Keratinocyte (primary cell): ENCODE measurements around the gene KCTD21.

ENCODE experiments used
- CTCF ChIP-seq, 3 experiments: IDR thresholded peaks in 1 of 3; conservative IDR thresholded peaks in 1 of 3; optimal IDR thresholded peaks in 1 of 3; 2 replicates in 2 of 3; 3 replicates in 1 of 3; pipeline versions ENCODE3 to v1.5.1; 2011; ENCODE audit warnings: low read length in 3 of 3, mild to moderate bottlenecking in 3 of 3, moderate library complexity in 2 of 3, control low read depth in 1 of 3, inconsistent platforms in 1 of 3; ENCODE audit not compliant: insufficient read depth in 2 of 3; ENCODE audit errors: extremely low read depth in 1 of 3
- EZH2 ChIP-seq: IDR thresholded peaks from one replicate; pipeline ENCODE4 v1.6.1; 2012; ENCODE audit warnings: inconsistent platforms, mild to moderate bottlenecking, low read length, moderate library complexity

DNA sequence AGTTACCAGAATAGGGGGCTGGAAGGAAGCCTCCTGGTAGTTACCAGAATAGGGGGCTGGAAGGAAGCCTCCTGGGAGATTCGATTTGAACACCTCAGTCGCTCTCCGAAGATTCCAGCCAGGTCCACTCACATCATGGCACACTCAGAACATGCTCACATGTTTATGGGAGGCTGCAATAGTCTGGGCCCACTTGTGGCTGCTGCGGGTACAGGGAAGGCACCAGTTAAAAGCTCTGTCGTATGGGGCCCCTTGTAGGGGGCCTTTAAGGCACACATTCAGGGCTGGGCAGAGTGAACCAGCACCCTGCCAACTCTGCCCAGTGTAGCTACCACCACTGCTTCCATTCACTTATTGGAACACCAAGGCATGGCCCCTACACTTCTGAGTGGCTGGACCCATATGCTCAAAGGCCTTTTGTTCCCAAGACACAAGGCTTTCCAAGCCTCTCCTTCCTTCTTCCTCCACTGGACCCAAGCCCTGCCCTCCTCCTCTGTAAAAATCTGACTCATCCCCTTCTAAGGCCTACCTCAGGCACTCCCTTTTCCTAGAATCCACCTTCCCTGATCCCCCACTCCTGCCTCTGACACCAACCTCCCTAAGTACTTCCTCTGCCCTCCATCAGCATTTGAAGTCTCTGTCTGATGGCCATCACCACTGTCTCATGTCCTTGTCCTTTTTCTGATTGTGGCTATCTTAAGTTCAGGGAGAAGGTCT, 28.3 kb upstream of the KCTD21 start:
- no peak for TF ChIP-seq CTCF (optimal IDR thresholded peaks at IDR 0.05 in 1 of 3, IDR thresholded peaks at IDR 0.05 in 1 of 3, conservative IDR thresholded peaks at IDR 0.05 in 1 of 3; ENCODE audit: extremely low read depth in 1 of 3, insufficient read depth in 2 of 3, low read length in 3 of 3)
- no peak for TF ChIP-seq EZH2
